Liver (tissue), 9 donors: ENCODE results near the gene TWIST2. TPM values are rescaled to one million over a fixed set of nuclear protein-coding genes. Genes with fewer than 3 reads are reported as not detected.

Source experiments
- DNase-seq: peaks from one replicate; pipeline ENCODE4 v3.0.0-alpha.2; 2017; ENCODE audit warnings: low spot score
- H3K27ac ChIP-seq, 2 donors: one replicate each; pipeline ENCODE4 v1.7.0; 2013; ENCODE audit warnings: inconsistent platforms in 2 of 2, low read length in 2 of 2, control low read depth in 1 of 2, low read depth in 1 of 2, mild to moderate bottlenecking in 1 of 2
- H3K27me3 ChIP-seq, 4 donors: one replicate each; pipeline versions ENCODE4 v1.6.1 to v1.7.0; 2013; ENCODE audit warnings: low read length in 3 of 4, inconsistent platforms in 1 of 4, mild to moderate bottlenecking in 1 of 4, moderate library complexity in 1 of 4; ENCODE audit not compliant: control insufficient read depth in 4 of 4, insufficient read depth in 4 of 4
- H3K36me3 ChIP-seq, 4 donors: one replicate each; pipeline versions ENCODE4 v1.6.1 to v1.7.0; 2013; ENCODE audit warnings: low read length in 3 of 4, mild to moderate bottlenecking in 3 of 4, low read depth in 1 of 4, moderate library complexity in 1 of 4; ENCODE audit not compliant: control insufficient read depth in 4 of 4, insufficient read depth in 3 of 4
- H3K4me1 ChIP-seq, 4 donors: one replicate each; pipeline versions ENCODE4 v1.6.1 to v1.7.0; 2013; ENCODE audit warnings: low read length in 3 of 4, mild to moderate bottlenecking in 3 of 4, moderate library complexity in 1 of 4; ENCODE audit not compliant: control insufficient read depth in 4 of 4, insufficient read depth in 4 of 4
- H3K4me3 ChIP-seq, 3 donors: one replicate each; pipeline versions ENCODE4 v1.6.1 to v1.7.0; 2013; ENCODE audit warnings: low read length in 3 of 3, control low read depth in 1 of 3, low read depth in 1 of 3, mild to moderate bottlenecking in 1 of 3
- H3K9ac ChIP-seq, 2 donors: one replicate each; pipeline ENCODE4 v1.7.0; 2013; ENCODE audit warnings: low read length in 2 of 2, mild to moderate bottlenecking in 2 of 2, moderate library complexity in 2 of 2, control low read depth in 1 of 2, low read depth in 1 of 2
- H3K9me3 ChIP-seq, 4 donors: one replicate each; pipeline versions ENCODE4 v1.6.1 to v1.7.0; 2013; ENCODE audit warnings: low read length in 3 of 4; ENCODE audit not compliant: control insufficient read depth in 4 of 4
- CTCF ChIP-seq: fragments of 150-350 bp; IDR thresholded peaks from 2 replicates; pipeline ENCODE4 v1.5.1; 2017; ENCODE audit warnings: improper control_type of control experiment, low read depth, low read length; ENCODE audit not compliant: missing input control
- EGR1 ChIP-seq, 2 donors: IDR thresholded peaks; 2 replicates each; pipeline ENCODE4 v1.6.1; 2016 to 2018; ENCODE audit warnings: antibody characterized with exemption in 2 of 2, low read depth in 2 of 2
- FOXA2 ChIP-seq: IDR thresholded peaks from 2 replicates; pipeline ENCODE4 v1.6.1; 2016; ENCODE audit warnings: antibody characterized with exemption
- GABPA ChIP-seq, 2 donors: IDR thresholded peaks in 1 of 2; conservative IDR thresholded peaks in 1 of 2; 2 replicates each; pipeline ENCODE4 v1.6.1; 2016; ENCODE audit warnings: antibody characterized with exemption in 2 of 2, mild to moderate bottlenecking in 1 of 2, moderate library complexity in 1 of 2
- HNF4A ChIP-seq, 2 donors: conservative IDR thresholded peaks; 2 replicates each; pipeline ENCODE4 v1.6.1; 2016; ENCODE audit warnings: antibody characterized with exemption in 2 of 2, mild to moderate bottlenecking in 2 of 2
- HNF4G ChIP-seq: IDR thresholded peaks from 2 replicates; pipeline ENCODE4 v1.6.1; 2016; ENCODE audit warnings: antibody characterized with exemption
- MAX ChIP-seq: IDR thresholded peaks from 2 replicates; pipeline ENCODE4 v1.6.1; 2016; ENCODE audit warnings: antibody characterized with exemption
- NR2F2 ChIP-seq: IDR thresholded peaks from 2 replicates; pipeline ENCODE4 v1.6.1; 2016; ENCODE audit warnings: antibody characterized with exemption
- RAD21 ChIP-seq, 2 donors: IDR thresholded peaks; 2 replicates each; pipeline ENCODE4 v1.6.1; 2016; ENCODE audit warnings: antibody characterized with exemption in 2 of 2, mild to moderate bottlenecking in 2 of 2
- SP1 ChIP-seq: IDR thresholded peaks from 2 replicates; pipeline ENCODE4 v1.6.1; 2018; ENCODE audit warnings: antibody characterized with exemption, mild to moderate bottlenecking
- TAF1 ChIP-seq: conservative IDR thresholded peaks from 2 replicates; pipeline ENCODE4 v1.6.1; 2016; ENCODE audit warnings: antibody characterized with exemption, mild to moderate bottlenecking
- YY1 ChIP-seq: IDR thresholded peaks from 2 replicates; pipeline ENCODE4 v1.6.1; 2016; ENCODE audit warnings: antibody characterized with exemption, mild to moderate bottlenecking
- ZBTB33 ChIP-seq: IDR thresholded peaks from 2 replicates; pipeline ENCODE4 v1.6.1; 2016; ENCODE audit warnings: antibody characterized with exemption
- WGBS: extraction: QIAGEN DNeasy Blood & Tissue Kit; methylation state at CpG from one replicate; pipeline ENCODE4 v1.1.7; 2013; 5-methylcytosine and 5-hydroxymethylcytosine counted together
- polyA plus RNA-seq, 2 donors: library from polyadenylated mRNA; stranded (reverse) in 1 of 2; unstranded in 1 of 2; fragments of 200-250 nt in 1 of 2; fragments of >200 nt in 1 of 2; fragmentation: Nextera tagmentation in 1 of 2; extraction: Ambion mirVana in 1 of 2; gene quantifications; one replicate each; pipeline versions ENCODE4 v1.2.1 to v1.2.3, GENCODE V29; 2013 to 2015
- total RNA-seq, 2 donors: library from RNA; depleted of rRNA; stranded (reverse); fragments of >200 nt; gene quantifications; one replicate each; pipeline ENCODE4 v1.2.3, GENCODE V29; 2014
- TF ChIP-seq, protein P1 (sequence below): IDR thresholded peaks from 2 replicates; pipeline ENCODE4 v1.6.1; 2016; ENCODE audit warnings: antibody characterized with exemption
- donor health status: healthy.
- donor health status: healthy.
- donor health status: healthy.
- donor health status: healthy.
- donor health status: healthy.

The TWIST2 gene
- total and polyA plus RNA-seq, 4 donors = 0.17 to 0.20 (median 0.19) TPM; not detected in 1

GRCh38 chr2:238905644-238906043 lies 57.8 kb downstream of the TWIST2 start:
- Histone ChIP-seq H3K9ac (no peak overlapping the region), H3K36me3 (no peaks in the 10 kb centered on the region), H3K9me3 (no peaks in the 10 kb centered on the region), H3K27me3 (no peaks in the 10 kb centered on the region), H3K4me3 (no peak overlapping the region), H3K27ac (no peak overlapping the region), H3K4me1 (peaks cover 0 to 2% (median 0%) of the 10 kb centered on the region in 4 donors)
- TF ChIP-seq, protein P1, sequence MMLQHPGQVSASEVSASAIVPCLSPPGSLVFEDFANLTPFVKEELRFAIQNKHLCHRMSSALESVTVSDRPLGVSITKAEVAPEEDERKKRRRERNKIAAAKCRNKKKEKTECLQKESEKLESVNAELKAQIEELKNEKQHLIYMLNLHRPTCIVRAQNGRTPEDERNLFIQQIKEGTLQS = no peak
- no peak for TF ChIP-seq HNF4G
- TF ChIP-seq RAD21 (IDR thresholded peaks at IDR 0.05) = no peak
- WGBS = 78% methylated on average over 28 of the region's 28 CpGs
- DNase-seq = no peak

DNA sequence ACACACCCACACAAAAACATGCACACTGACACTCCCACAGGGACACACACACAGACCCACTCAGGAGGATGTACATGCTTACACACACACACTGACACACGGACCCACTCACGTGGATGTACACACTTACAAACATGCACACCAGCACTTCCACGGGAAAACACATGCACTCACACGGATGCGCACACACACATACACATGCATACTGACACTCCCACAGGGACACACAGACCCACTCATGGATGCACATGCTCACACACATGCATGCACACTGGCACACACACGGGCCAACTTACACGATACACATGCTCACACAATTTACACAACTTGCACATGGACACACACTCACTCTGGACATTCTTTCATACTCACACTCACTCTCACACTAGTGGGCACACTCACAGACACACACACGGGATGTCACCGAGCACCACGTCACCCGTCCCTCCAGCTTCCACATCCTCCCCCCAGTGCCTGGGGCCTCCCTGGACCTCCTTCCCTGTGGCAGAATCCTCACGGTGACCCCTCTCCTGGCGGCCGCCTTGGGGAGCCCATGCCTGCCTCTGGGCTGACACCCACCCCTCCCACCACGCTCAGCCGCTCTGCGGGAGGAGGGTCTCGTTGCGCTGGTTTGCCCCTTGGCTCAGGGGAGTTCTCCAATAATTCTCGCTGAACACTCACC lies 58.5 kb downstream of the TWIST2 start:
- Histone ChIP-seq H3K36me3 (no peaks in the 10 kb centered on the region), H3K9me3 (no peaks in the 10 kb centered on the region), H3K9ac (no peak overlapping the region), H3K4me1 (peaks cover 0 to 2% (median 0%) of the 10 kb centered on the region in 4 donors), H3K4me3 (no peak overlapping the region), H3K27me3 (no peaks in the 10 kb centered on the region), H3K27ac (no peak overlapping the region)
- no peak for DNase-seq
- TF ChIP-seq HNF4A (conservative IDR thresholded peaks at IDR 0.05) = no peak
- no peak for TF ChIP-seq NR2F2
- no peak for TF ChIP-seq ZBTB33
- TF ChIP-seq, protein P1 = no peak
- TF ChIP-seq CTCF = no peak
- TF ChIP-seq MAX = no peak
- no peak for TF ChIP-seq GABPA (IDR thresholded peaks at IDR 0.05 in 1 of 2, conservative IDR thresholded peaks at IDR 0.05 in 1 of 2)
- no peak for TF ChIP-seq EGR1 (IDR thresholded peaks at IDR 0.05; ENCODE audit: low read depth in 2 of 2)
- TF ChIP-seq SP1 = no peak
- no peak for TF ChIP-seq FOXA2
- TF ChIP-seq TAF1 = no peak
- no peak for TF ChIP-seq YY1
- no peak for TF ChIP-seq RAD21 (IDR thresholded peaks at IDR 0.05)
- 83% methylated on average over 20 of the region's 20 CpGs for WGBS
